ENCODE measurements around the gene SGIP1.

The SGIP1 gene

DNA sequence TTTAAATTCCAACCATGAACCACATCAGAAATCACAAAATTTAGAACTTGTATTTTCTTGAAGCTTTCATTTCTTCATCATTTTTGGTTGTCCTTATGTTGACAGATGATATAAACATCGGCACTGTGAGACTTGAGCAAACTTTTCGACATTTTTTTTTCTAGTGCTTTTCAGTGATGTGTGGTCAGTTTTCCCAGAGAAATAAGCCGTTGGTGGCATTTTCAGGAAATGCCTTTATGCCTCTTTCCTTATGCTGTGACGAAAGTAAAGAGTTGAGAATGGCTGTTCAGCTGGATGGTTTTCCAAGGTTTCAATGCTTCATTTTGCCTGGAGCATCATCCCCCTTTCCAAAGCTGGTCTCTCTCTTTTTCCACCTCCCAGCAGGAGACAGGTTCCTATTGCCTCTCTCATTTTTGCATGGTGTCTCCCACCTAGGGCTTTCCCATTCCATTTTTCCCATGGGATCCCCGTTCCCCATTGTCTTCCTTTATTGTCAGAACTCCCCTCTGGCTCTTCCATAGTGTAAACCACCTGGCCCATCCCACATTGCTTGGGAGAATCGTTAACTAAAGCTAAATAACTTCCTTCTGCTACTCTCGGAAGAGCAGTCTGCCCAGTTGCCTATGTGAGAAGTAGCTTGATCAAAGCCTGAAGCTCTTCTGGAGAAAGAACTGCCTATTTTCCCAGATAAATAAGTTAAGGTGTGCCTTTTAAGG lies 156.9 kb downstream of the SGIP1 start:
- Histone ChIP-seq H3K4me3 (ENCODE audit: low read depth, low read length, poor library complexity, severe bottlenecking) (no peak overlapping the region), H3K79me2 (ENCODE audit: insufficient read depth, low read length) (no peaks in the 10 kb centered on the region), H2AFZ (ENCODE audit: low read length) (no peak overlapping the region), H3K4me1 (ENCODE audit: insufficient read depth, low read length, severe bottlenecking) (no peaks in the 10 kb centered on the region), H3K27ac (ENCODE audit: low read depth, low read length, poor library complexity, severe bottlenecking) (no peak overlapping the region), H3K27me3 (ENCODE audit: insufficient read depth, low read length) (peaks cover 6% of the 10 kb centered on the region; the same call in 1 of the 2 replicates), H3K9me2 (ENCODE audit: low read depth, low read length) (no peaks in the 10 kb centered on the region), H3K9me3 (ENCODE audit: low read length) (peaks cover 4% of the 10 kb centered on the region; the same call in 1 of the 2 replicates), H3F3A (ENCODE audit: insufficient read depth, low read length) (no peaks in the 10 kb centered on the region), H4K20me1 (ENCODE audit: insufficient read depth, low read length) (no peaks in the 10 kb centered on the region), H3K9ac (ENCODE audit: low read length) (no peak overlapping the region), H3K4me2 (ENCODE audit: low read length) (no peak overlapping the region), H3K36me3 (ENCODE audit: insufficient read depth, low read length) (no peaks in the 10 kb centered on the region)
- TF ChIP-seq EZH2 (IDR thresholded peaks at IDR 0.05; ENCODE audit: borderline replicate concordance, low read length): no peak

DNA sequence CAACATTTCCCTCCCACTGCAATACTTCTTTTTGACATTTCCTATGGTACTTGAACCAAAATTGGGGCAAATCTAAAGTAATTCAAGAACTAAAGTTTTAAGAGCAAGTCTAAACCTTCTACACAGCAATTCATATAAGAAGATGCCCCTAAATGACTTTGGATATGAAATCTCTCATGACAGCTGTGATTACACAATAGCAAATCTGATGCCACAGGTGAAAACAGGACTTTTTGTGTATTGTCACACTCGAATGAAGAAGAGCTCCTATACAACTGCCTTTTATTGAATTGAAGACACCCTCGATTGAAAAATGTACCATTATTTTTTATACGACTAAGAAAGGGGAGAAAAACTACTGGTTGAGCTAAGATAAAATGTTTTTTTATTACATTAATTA lies 158.7 kb downstream of the SGIP1 start:
- Histone ChIP-seq H3K4me3 (ENCODE audit: low read depth, low read length, poor library complexity, severe bottlenecking) (no peak overlapping the region), H3K9ac (ENCODE audit: low read length) (no peak overlapping the region), H3K4me1 (ENCODE audit: insufficient read depth, low read length, severe bottlenecking) (no peaks in the 10 kb centered on the region), H4K20me1 (ENCODE audit: insufficient read depth, low read length) (no peaks in the 10 kb centered on the region), H2AFZ (ENCODE audit: low read length) (no peak overlapping the region), H3K9me3 (ENCODE audit: low read length) (peaks cover 4% of the 10 kb centered on the region; the same call in 1 of the 2 replicates), H3K79me2 (ENCODE audit: insufficient read depth, low read length) (no peaks in the 10 kb centered on the region), H3K9me2 (ENCODE audit: low read depth, low read length) (no peaks in the 10 kb centered on the region), H3K36me3 (ENCODE audit: insufficient read depth, low read length) (no peaks in the 10 kb centered on the region), H3F3A (ENCODE audit: insufficient read depth, low read length) (no peaks in the 10 kb centered on the region), H3K27ac (ENCODE audit: low read depth, low read length, poor library complexity, severe bottlenecking) (no peak overlapping the region), H3K4me2 (ENCODE audit: low read length) (no peak overlapping the region), H3K27me3 (ENCODE audit: insufficient read depth, low read length) (peaks cover 6% of the 10 kb centered on the region; the same call in 1 of the 2 replicates)
- TF ChIP-seq, protein P1, sequence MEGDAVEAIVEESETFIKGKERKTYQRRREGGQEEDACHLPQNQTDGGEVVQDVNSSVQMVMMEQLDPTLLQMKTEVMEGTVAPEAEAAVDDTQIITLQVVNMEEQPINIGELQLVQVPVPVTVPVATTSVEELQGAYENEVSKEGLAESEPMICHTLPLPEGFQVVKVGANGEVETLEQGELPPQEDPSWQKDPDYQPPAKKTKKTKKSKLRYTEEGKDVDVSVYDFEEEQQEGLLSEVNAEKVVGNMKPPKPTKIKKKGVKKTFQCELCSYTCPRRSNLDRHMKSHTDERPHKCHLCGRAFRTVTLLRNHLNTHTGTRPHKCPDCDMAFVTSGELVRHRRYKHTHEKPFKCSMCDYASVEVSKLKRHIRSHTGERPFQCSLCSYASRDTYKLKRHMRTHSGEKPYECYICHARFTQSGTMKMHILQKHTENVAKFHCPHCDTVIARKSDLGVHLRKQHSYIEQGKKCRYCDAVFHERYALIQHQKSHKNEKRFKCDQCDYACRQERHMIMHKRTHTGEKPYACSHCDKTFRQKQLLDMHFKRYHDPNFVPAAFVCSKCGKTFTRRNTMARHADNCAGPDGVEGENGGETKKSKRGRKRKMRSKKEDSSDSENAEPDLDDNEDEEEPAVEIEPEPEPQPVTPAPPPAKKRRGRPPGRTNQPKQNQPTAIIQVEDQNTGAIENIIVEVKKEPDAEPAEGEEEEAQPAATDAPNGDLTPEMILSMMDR (IDR thresholded peaks at IDR 0.05; ENCODE audit: low read length): no peak
- no peak for TF ChIP-seq EZH2 (IDR thresholded peaks at IDR 0.05; ENCODE audit: borderline replicate concordance, low read length)

DNA sequence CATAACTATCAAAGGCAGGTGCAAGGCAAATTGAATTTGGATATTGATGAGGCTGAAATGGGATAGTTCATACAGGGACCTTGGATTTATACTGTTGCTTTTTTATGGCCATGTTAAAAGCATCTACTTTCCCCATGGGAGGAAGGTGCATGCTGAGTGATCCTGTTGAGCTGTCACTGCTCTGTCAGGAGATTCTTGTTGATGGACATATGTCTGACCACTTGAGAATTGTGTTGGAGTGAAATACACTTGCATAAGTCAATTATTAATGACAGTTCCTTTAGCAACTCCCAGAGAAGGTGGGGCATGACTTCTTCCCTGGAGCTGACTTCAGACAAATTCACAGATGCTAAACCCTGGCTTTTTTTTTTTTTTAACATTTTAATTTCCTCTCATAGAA lies 159.9 kb downstream of the SGIP1 start:
- no peak overlapping the region for H3K4me3 ChIP-seq (ENCODE audit: low read depth, low read length, poor library complexity, severe bottlenecking)
- no peaks in the 10 kb centered on the region for H4K20me1 ChIP-seq (ENCODE audit: insufficient read depth, low read length)
- H3K36me3 ChIP-seq (ENCODE audit: insufficient read depth, low read length): no peaks in the 10 kb centered on the region
- H3K4me2 ChIP-seq (ENCODE audit: low read length): no peak overlapping the region
- peaks cover 6% of the 10 kb centered on the region; the same call in 1 of the 2 replicates for H3K27me3 ChIP-seq (ENCODE audit: insufficient read depth, low read length)
- H3F3A ChIP-seq (ENCODE audit: insufficient read depth, low read length): no peaks in the 10 kb centered on the region
- no peak overlapping the region for H3K27ac ChIP-seq (ENCODE audit: low read depth, low read length, poor library complexity, severe bottlenecking)
- no peaks in the 10 kb centered on the region for H3K79me2 ChIP-seq (ENCODE audit: insufficient read depth, low read length)
- peaks cover 4% of the 10 kb centered on the region; the same call in 1 of the 2 replicates for H3K9me3 ChIP-seq (ENCODE audit: low read length)
- H2AFZ ChIP-seq (ENCODE audit: low read length): no peak overlapping the region
- no peaks in the 10 kb centered on the region for H3K9me2 ChIP-seq (ENCODE audit: low read depth, low read length)
- TF ChIP-seq EZH2 (IDR thresholded peaks at IDR 0.05; ENCODE audit: borderline replicate concordance, low read length): no peak
- TF ChIP-seq, protein P1 (IDR thresholded peaks at IDR 0.05; ENCODE audit: low read length): no peak
- H3K9ac ChIP-seq (ENCODE audit: low read length): no peak overlapping the region
- no peaks in the 10 kb centered on the region for H3K4me1 ChIP-seq (ENCODE audit: insufficient read depth, low read length, severe bottlenecking)

DNA sequence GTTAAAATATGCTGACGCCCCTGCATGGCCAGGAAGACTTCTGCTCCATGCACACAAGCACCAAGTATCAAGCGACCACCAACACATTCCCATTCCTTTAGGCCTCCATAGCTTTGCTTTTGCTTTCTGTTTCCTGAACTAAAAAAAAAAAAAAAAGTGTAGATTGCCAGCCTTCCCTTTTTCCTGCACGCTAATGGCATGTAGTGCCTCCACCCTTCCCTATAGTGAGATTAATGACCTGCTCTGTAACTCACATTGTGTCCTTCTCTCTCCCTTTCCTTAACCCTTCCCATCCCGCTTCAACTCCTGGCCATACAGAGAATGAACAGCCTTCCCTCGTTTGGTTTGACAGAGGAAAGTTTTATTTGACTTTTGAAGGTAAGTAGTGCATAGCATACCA lies 161.2 kb downstream of the SGIP1 start:
- Histone ChIP-seq H2AFZ (ENCODE audit: low read length) (no peak overlapping the region), H3K4me2 (ENCODE audit: low read length) (no peak overlapping the region), H3K27ac (ENCODE audit: low read depth, low read length, poor library complexity, severe bottlenecking) (no peak overlapping the region), H3K79me2 (ENCODE audit: insufficient read depth, low read length) (no peaks in the 10 kb centered on the region), H3K4me3 (ENCODE audit: low read depth, low read length, poor library complexity, severe bottlenecking) (no peak overlapping the region), H3K9me2 (ENCODE audit: low read depth, low read length) (no peaks in the 10 kb centered on the region), H3K9me3 (ENCODE audit: low read length) (no peaks in the 10 kb centered on the region), H4K20me1 (ENCODE audit: insufficient read depth, low read length) (no peaks in the 10 kb centered on the region), H3F3A (ENCODE audit: insufficient read depth, low read length) (no peaks in the 10 kb centered on the region), H3K4me1 (ENCODE audit: insufficient read depth, low read length, severe bottlenecking) (no peaks in the 10 kb centered on the region), H3K27me3 (ENCODE audit: insufficient read depth, low read length) (no peaks in the 10 kb centered on the region), H3K36me3 (ENCODE audit: insufficient read depth, low read length) (no peaks in the 10 kb centered on the region), H3K9ac (ENCODE audit: low read length) (no peak overlapping the region)
- TF ChIP-seq EZH2 (IDR thresholded peaks at IDR 0.05; ENCODE audit: borderline replicate concordance, low read length): no peak
- TF ChIP-seq, protein P1 (IDR thresholded peaks at IDR 0.05; ENCODE audit: low read length): no peak
